CD4-positive, alpha-beta T cell (primary cell): ENCODE data around the gene NAV2. TPM values are rescaled to one million over a fixed set of nuclear protein-coding genes. Genes with fewer than 3 reads are reported as not detected.

Experiments used
- ATAC-seq: fragments of 200-7000 bp; cut with Tn5 transposase; one replicate; pipeline ENCODE4 v1.10.0; 2022; ENCODE audit warnings: mild to moderate bottlenecking; ENCODE audit not compliant: poor library complexity
- CTCF ChIA-PET: fragments of 350-600 bp; sonication (Branson Sonifier 250); formaldehyde crosslinking; loops from one replicate; lab custom pipeline; 2021; ENCODE audit warnings: antibody characterized with exemption, inconsistent platforms; lab: Charles Lee
- POLR2A ChIA-PET: fragments of 350-600 bp; sonication (Branson Sonifier 250); formaldehyde crosslinking; loops from one replicate; lab custom pipeline; 2021; ENCODE audit warnings: antibody characterized with exemption, inconsistent platforms; lab: Charles Lee
- DNase-seq, 14 experiments: peaks; one replicate each; pipeline ENCODE4 v3.0.0-alpha.2; 2013 to 2020; ENCODE audit warnings: mixed read lengths in 2 of 14
- H3K27ac ChIP-seq, 2 donors: one replicate each; pipeline versions ENCODE4 v1.5.1 to v1.7.0; 2013; ENCODE audit warnings: low read length in 2 of 2, low read depth in 1 of 2, mild to moderate bottlenecking in 1 of 2
- H3K27me3 ChIP-seq, 2 experiments: 1 replicate in 1 of 2; 2 replicates in 1 of 2; pipeline versions ENCODE4 v1.6.1 to v1.7.0; 2013; ENCODE audit warnings: low read length in 2 of 2, control low read depth in 1 of 2, mild to moderate bottlenecking in 1 of 2, moderate library complexity in 1 of 2; ENCODE audit not compliant: insufficient read depth in 2 of 2, control insufficient read depth in 1 of 2
- H3K36me3 ChIP-seq: one replicate; pipeline ENCODE4 v1.6.1; 2013; ENCODE audit warnings: low read length, control low read depth; ENCODE audit not compliant: insufficient read depth
- H3K4me1 ChIP-seq: one replicate; pipeline ENCODE4 v1.6.1; 2013; ENCODE audit warnings: low read length, control low read depth; ENCODE audit not compliant: insufficient read depth
- H3K4me3 ChIP-seq: one replicate; pipeline ENCODE4 v1.5.1; 2013; ENCODE audit warnings: mild to moderate bottlenecking, low read length, moderate library complexity
- H3K9me3 ChIP-seq, 2 experiments: 1 replicate in 1 of 2; 2 replicates in 1 of 2; pipeline versions ENCODE4 v1.6.1 to v1.7.0; 2013; ENCODE audit warnings: low read length in 2 of 2, mild to moderate bottlenecking in 2 of 2, control low read depth in 1 of 2, moderate library complexity in 1 of 2; ENCODE audit not compliant: control insufficient read depth in 1 of 2, insufficient read depth in 1 of 2
- H3K27ac Mint-ChIP-seq: one replicate; pipeline ENCODE4 v1.8.0; 2020; ENCODE audit warnings: mixed read lengths
- H3K27me3 Mint-ChIP-seq: one replicate; pipeline ENCODE4 v1.8.0; 2021; ENCODE audit warnings: mixed read lengths
- H3K36me3 Mint-ChIP-seq: one replicate; pipeline ENCODE4 v1.8.0; 2021; ENCODE audit warnings: low read depth, mixed read lengths
- H3K4me1 Mint-ChIP-seq: one replicate; pipeline ENCODE4 v1.8.0; 2021; ENCODE audit warnings: low read depth, mixed read lengths
- H3K4me3 Mint-ChIP-seq: one replicate; pipeline ENCODE4 v1.8.0; 2020; ENCODE audit warnings: mild to moderate bottlenecking, mixed read lengths
- H3K9me3 Mint-ChIP-seq: one replicate; pipeline ENCODE4 v1.8.0; 2020; ENCODE audit warnings: mixed read lengths
- intact Hi-C, 2 experiments: fragments of 100-400 bp; cut with DNase I in 1 of 2; cut with micrococcal nuclease in 1 of 2; formaldehyde crosslinking; loops; one replicate each; pipeline versions ENCODE4 v1.15.1 to v1.9.0; 2023 to 2025; cut with DNase I, micrococcal nuclease
- total RNA-seq, 174 experiments: library from RNA in 2 of 174; stranded (reverse) in 2 of 174; gene quantifications; one replicate each; pipeline ENCODE4 v1.2.3 and lab custom pipeline; 2021 to 2026
- TF ChIP-seq, protein P1 (sequence below): fragments of 200-600 bp; IDR thresholded peaks from one replicate; pipeline ENCODE4 v1.8.0; 2022; ENCODE audit warnings: antibody characterized with exemption, mild to moderate bottlenecking

Gene NAV2
- total RNA-seq, 2 experiments from 2014 or later, result 0.55 to 0.64 TPM

DNA sequence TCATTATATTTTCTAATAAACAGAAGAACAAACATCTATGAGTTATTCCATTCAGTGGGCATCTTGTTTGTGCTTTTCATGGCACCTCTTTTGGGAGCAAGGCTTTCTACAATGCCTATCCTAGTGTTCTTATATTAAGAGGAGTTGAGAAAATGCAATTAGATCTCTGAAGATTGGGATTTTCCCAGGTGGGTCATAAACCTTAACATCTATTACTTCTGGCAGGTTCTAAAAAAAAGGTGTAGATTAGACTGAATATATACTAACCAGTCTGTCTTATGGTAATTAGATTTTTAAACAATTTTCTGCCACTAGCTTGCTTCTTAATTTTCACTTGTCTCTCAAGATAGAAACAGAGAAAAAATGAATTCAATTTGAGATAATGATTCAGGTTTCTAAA, 128.3 kb downstream of the NAV2 start:
- H3K27me3 ChIP-seq, result no peaks in the 10 kb centered on the region
- H3K36me3 Mint-ChIP-seq, result no peaks in the 10 kb centered on the region

DNA sequence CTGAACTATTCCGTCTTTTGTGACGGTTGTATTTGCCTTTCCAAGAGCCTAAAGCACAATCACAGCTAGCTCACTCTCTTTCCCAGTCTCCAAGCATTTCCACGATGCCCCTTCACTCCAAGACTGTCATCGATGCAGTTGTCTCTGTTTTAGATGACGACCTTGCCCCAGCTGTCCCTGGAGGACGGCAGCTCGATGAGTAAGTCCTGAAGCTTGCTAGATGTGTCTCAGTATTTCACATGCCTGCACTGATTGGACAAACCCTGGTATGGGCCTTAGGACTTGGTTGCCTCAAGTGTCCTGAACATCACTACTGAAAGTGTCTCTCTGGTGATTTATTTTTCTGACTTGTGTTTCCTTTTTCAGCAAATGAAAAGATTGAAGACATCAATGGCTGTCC, 129.9 kb downstream of the NAV2 start:
- intact Hi-C loops, result no loop called here
- DNase-seq, result no peak
- H3K27me3 ChIP-seq, result no peaks in the 10 kb centered on the region
- ATAC-seq, result no peak
- H3K4me1 Mint-ChIP-seq, result no peaks in the 10 kb centered on the region
- ChIA-PET CTCF (no interaction called here), POLR2A (no interaction called here)
- H3K36me3 ChIP-seq, result no peaks in the 10 kb centered on the region
- H3K27me3 Mint-ChIP-seq, result no peaks in the 10 kb centered on the region
- H3K9me3 ChIP-seq, result no peaks in the 10 kb centered on the region
- no peak overlapping the region for H3K27ac Mint-ChIP-seq
- H3K4me3 ChIP-seq, result no peak overlapping the region
- no peak overlapping the region for H3K4me3 Mint-ChIP-seq
- H3K36me3 Mint-ChIP-seq, result no peaks in the 10 kb centered on the region
- H3K27ac ChIP-seq, result no peak overlapping the region
- no peaks in the 10 kb centered on the region for H3K4me1 ChIP-seq
- TF ChIP-seq, protein P1, sequence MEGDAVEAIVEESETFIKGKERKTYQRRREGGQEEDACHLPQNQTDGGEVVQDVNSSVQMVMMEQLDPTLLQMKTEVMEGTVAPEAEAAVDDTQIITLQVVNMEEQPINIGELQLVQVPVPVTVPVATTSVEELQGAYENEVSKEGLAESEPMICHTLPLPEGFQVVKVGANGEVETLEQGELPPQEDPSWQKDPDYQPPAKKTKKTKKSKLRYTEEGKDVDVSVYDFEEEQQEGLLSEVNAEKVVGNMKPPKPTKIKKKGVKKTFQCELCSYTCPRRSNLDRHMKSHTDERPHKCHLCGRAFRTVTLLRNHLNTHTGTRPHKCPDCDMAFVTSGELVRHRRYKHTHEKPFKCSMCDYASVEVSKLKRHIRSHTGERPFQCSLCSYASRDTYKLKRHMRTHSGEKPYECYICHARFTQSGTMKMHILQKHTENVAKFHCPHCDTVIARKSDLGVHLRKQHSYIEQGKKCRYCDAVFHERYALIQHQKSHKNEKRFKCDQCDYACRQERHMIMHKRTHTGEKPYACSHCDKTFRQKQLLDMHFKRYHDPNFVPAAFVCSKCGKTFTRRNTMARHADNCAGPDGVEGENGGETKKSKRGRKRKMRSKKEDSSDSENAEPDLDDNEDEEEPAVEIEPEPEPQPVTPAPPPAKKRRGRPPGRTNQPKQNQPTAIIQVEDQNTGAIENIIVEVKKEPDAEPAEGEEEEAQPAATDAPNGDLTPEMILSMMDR, result no peak
- H3K9me3 Mint-ChIP-seq, result no peaks in the 10 kb centered on the region

More for the DNA sequence above, 128.3 kb downstream of the NAV2 start:
- CTCF ChIA-PET, result no interaction called here
- Mint-ChIP-seq H3K9me3 (no peaks in the 10 kb centered on the region), H3K27ac (no peak overlapping the region), H3K27me3 (no peaks in the 10 kb centered on the region), H3K4me3 (no peak overlapping the region), H3K4me1 (no peaks in the 10 kb centered on the region)
- POLR2A ChIA-PET, result no interaction called here
- Histone ChIP-seq H3K9me3 (no peaks in the 10 kb centered on the region), H3K4me1 (no peaks in the 10 kb centered on the region), H3K4me3 (no peak overlapping the region), H3K36me3 (no peaks in the 10 kb centered on the region), H3K27ac (no peak overlapping the region)
- TF ChIP-seq, protein P1, result no peak
- intact Hi-C loops, result no loop called here
- no peak for ATAC-seq
- DNase-seq, result no peak

DNA sequence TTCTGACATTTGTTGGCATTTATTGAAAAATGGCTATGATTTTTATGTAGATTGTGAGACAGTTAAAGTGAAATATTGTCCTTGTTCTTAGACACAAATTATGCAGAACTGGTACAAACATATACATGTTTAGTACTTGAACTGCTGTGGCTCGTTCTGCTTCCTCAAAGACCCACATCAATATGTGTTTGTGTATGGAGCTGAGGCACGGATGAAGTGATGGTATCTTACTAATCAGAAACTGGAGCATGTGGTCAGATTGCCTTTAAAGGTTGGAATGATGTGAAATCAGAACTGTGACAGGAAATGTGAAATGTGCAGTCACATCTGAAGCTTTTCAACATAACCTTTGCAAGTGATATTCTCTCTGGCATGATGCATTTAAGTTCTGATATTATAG, 130.4 kb downstream of the NAV2 start:
- DNase-seq (no peak), ATAC-seq (no peak)
- Histone ChIP-seq H3K27ac (no peak overlapping the region), H3K4me1 (no peaks in the 10 kb centered on the region), H3K4me3 (no peak overlapping the region), H3K36me3 (no peaks in the 10 kb centered on the region), H3K27me3 (peaks cover 0 to under 1% of the 10 kb centered on the region in 2 experiments), H3K9me3 (no peaks in the 10 kb centered on the region)
- Mint-ChIP-seq H3K4me1 (no peaks in the 10 kb centered on the region), H3K27ac (no peak overlapping the region), H3K27me3 (no peaks in the 10 kb centered on the region), H3K36me3 (no peaks in the 10 kb centered on the region), H3K9me3 (no peaks in the 10 kb centered on the region), H3K4me3 (no peak overlapping the region)
- ChIA-PET CTCF (no interaction called here), POLR2A (no interaction called here)
- intact Hi-C loops, result no loop called here
- TF ChIP-seq, protein P1, result no peak
